ENCODE measurements around the gene CEP70.

GRCh38 chr3:138511945-138512344 is 82.1 kb downstream of the CEP70 start:
- TF ChIP-seq EZH2 (IDR thresholded peaks at IDR 0.05; ENCODE audit: insufficient read depth, poor library complexity, severe bottlenecking) = no peak
- no peak for TF ChIP-seq EZH2phosphoT487 (IDR thresholded peaks at IDR 0.05; ENCODE audit: insufficient read depth, low read depth)

Measured in GM23248 (cell line).